BJ (cell line): ENCODE results near the gene RASEF. TPM values are rescaled to one million over a fixed set of nuclear protein-coding genes. Genes with fewer than 3 reads are reported as not detected.

Experiments
- CTCF ChIA-PET: fragments of 350-600 bp; formaldehyde crosslinking; extraction: SDS; loops from one replicate; lab custom pipeline; 2021; ENCODE audit warnings: antibody characterized with exemption, inconsistent platforms; lab: Yijun Ruan, JAX
- POLR2A ChIA-PET: fragments of 300-600 bp; sonication (Branson Sonifier 250); formaldehyde crosslinking; extraction: SDS; loops from one replicate; lab custom pipeline; 2021; ENCODE audit warnings: antibody characterized with exemption; lab: Charles Lee
- DNase-seq: peaks from one replicate; pipeline ENCODE4 v3.0.0-alpha.2; 2011; ENCODE audit warnings: low read depth
- H3K27me3 ChIP-seq: 2 replicates; pipeline ENCODE4 v1.6.0; 2011; ENCODE audit warnings: low read length; ENCODE audit not compliant: control insufficient read depth, insufficient read depth
- H3K36me3 ChIP-seq: 2 replicates; pipeline ENCODE4 v1.5.1; 2011; ENCODE audit warnings: low read length; ENCODE audit not compliant: control insufficient read depth, insufficient read depth
- H3K4me3 ChIP-seq: 2 replicates; pipeline ENCODE4 v1.5.1; 2011; ENCODE audit warnings: low read depth, mild to moderate bottlenecking, control low read depth, low read length
- CTCF ChIP-seq: IDR thresholded peaks from 2 replicates; pipeline ENCODE4 v1.5.1; 2011; ENCODE audit warnings: low read depth, mild to moderate bottlenecking, control low read depth, inconsistent platforms, low read length, moderate library complexity; ENCODE audit not compliant: insufficient read depth
- polyA plus RNA-seq: library from polyadenylated mRNA; depleted of rRNA; stranded (reverse); fragments of >200 nt; gene quantifications from 2 replicates; pipeline ENCODE4 v1.2.3, GENCODE V29; 2011

RASEF gene
- polyA plus RNA-seq, 1 experiment = not detected

GRCh38 chr9:83066771-83067170 is 3.8 kb upstream of the RASEF start:
- CTCF ChIA-PET = no interaction called here
- no peaks in the 10 kb centered on the region for H3K36me3 ChIP-seq
- peak; percentile 71 for DNase-seq

GRCh38 chr9:83065233-83065632 is 2.3 kb upstream of the RASEF start:
- POLR2A ChIA-PET = no interaction called here

More at GRCh38 chr9:83066771-83067170, 3.8 kb upstream of the RASEF start:
- peaks cover 8% of the 10 kb centered on the region for H3K27me3 ChIP-seq
- POLR2A ChIA-PET = no interaction called here
- H3K4me3 ChIP-seq = no peak overlapping the region
- no peak for TF ChIP-seq CTCF

GRCh38 chr9:83061990-83062650 is 822 bp downstream of the RASEF start:
- DNase-seq = no peak
- CTCF ChIA-PET = no interaction called here
- H3K27me3 ChIP-seq = peaks cover 14% of the 10 kb centered on the region
- TF ChIP-seq CTCF = no peak
- POLR2A ChIA-PET = no interaction called here
- no peaks in the 10 kb centered on the region for H3K36me3 ChIP-seq
- peak overlapping the region; percentile 34 for H3K4me3 ChIP-seq

More at GRCh38 chr9:83065233-83065632, 2.3 kb upstream of the RASEF start:
- no peak for DNase-seq
- no peak overlapping the region for H3K4me3 ChIP-seq
- H3K36me3 ChIP-seq = no peaks in the 10 kb centered on the region
- no peak for TF ChIP-seq CTCF
- CTCF ChIA-PET = no interaction called here
- peaks cover 14% of the 10 kb centered on the region for H3K27me3 ChIP-seq

- Histone ChIP-seq H3K36me3 (no peaks in the 10 kb centered on the region), H3K4me3 (no peak overlapping the region), H3K27me3 (peaks cover 14% of the 10 kb centered on the region)
- no peak for TF ChIP-seq CTCF
- POLR2A ChIA-PET = no interaction called here
- CTCF ChIA-PET = no interaction called here
- DNase-seq = no peak
These were observed 1.9 kb downstream of the RASEF start for GRCh38 chr9:83061036-83061435.

- ChIA-PET CTCF (no interaction called here), POLR2A (no interaction called here)
- Histone ChIP-seq H3K4me3 (no peak overlapping the region), H3K36me3 (no peaks in the 10 kb centered on the region), H3K27me3 (peaks cover 14% of the 10 kb centered on the region)
- TF ChIP-seq CTCF = no peak
- no peak for DNase-seq
These were observed 2.4 kb downstream of the RASEF start for GRCh38 chr9:83060556-83060955.
